K562 (cell line): ENCODE results near the gene MRPL58. TPM values are rescaled to one million over a fixed set of nuclear protein-coding genes. Genes with fewer than 3 reads are reported as not detected.

Experiments used
- CBFA2T3 ChIP-seq: fragments of 450-650 bp; IDR thresholded peaks from 2 replicates; pipeline ENCODE4 v1.6.1; 2017
- CTCF ChIP-seq, 3 experiments: IDR thresholded peaks in 2 of 3; conservative IDR thresholded peaks in 1 of 3; 2 replicates each; pipeline ENCODE4 v1.5.1; 2011 to 2012; ENCODE audit warnings: low read length in 3 of 3, mild to moderate bottlenecking in 3 of 3, control low read depth in 2 of 3, improper control_type of control experiment in 1 of 3, inconsistent platforms in 1 of 3, low read depth in 1 of 3, mixed read lengths in 1 of 3, moderate library complexity in 1 of 3; ENCODE audit not compliant: insufficient read depth in 2 of 3
- E2F8 ChIP-seq: fragments of 450-650 bp; IDR thresholded peaks from 2 replicates; pipeline ENCODE4 v1.7.1; 2018; ENCODE audit warnings: mild to moderate bottlenecking, low read depth; ENCODE audit not compliant: partially characterized antibody
- HDAC2 ChIP-seq: fragments of 450-650 bp; IDR thresholded peaks from 2 replicates; pipeline ENCODE4 v1.6.1; 2016; ENCODE audit warnings: mild to moderate bottlenecking
- ID3 ChIP-seq, 2 experiments: fragments of 250-450 bp in 1 of 2; fragments of 450-650 bp in 1 of 2; sonication (Bioruptor Pico) in 1 of 2; IDR thresholded peaks; 2 replicates each; pipeline versions ENCODE4 v1.6.1 to v1.8.0; 2016 to 2021; ENCODE audit warnings: mild to moderate bottlenecking in 2 of 2, moderate library complexity in 2 of 2, missing compliant biosample characterization in 1 of 2, missing genetic modification characterization in 1 of 2
- KLF16 ChIP-seq: IDR thresholded peaks from 2 replicates; pipeline ENCODE4 v1.6.1; 2016; ENCODE audit warnings: antibody characterized with exemption
- RAD51 ChIP-seq: fragments of 450-650 bp; IDR thresholded peaks from 2 replicates; pipeline ENCODE4 v1.7.1; 2016; ENCODE audit warnings: low read depth, mild to moderate bottlenecking, borderline replicate concordance
- THRAP3 ChIP-seq: fragments of 450-650 bp; IDR thresholded peaks from 2 replicates; pipeline ENCODE4 v1.6.1; 2016; ENCODE audit warnings: mild to moderate bottlenecking, inconsistent platforms, borderline replicate concordance
- ZNF232 ChIP-seq: sonication (generic); formaldehyde crosslinking; IDR thresholded peaks from 2 replicates; pipeline ENCODE4 v1.8.0; 2022; ENCODE audit warnings: mild to moderate bottlenecking, missing genetic modification reagents
- ZNF707 ChIP-seq: fragments of 250-450 bp; sonication (Bioruptor Pico); conservative IDR thresholded peaks from 2 replicates; pipeline ENCODE4 v1.8.0; 2022; ENCODE audit warnings: inconsistent platforms, mild to moderate bottlenecking, moderate library complexity
- polyA plus RNA-seq, 8 experiments: library from polyadenylated mRNA; depleted of rRNA in 4 of 8; stranded (reverse) in 5 of 8; unstranded in 3 of 8; fragments of >200 nt; fragmentation: Nextera tagmentation in 2 of 8; fragmentation: Illumina TruSeq in 1 of 8; extraction: Ambion mirVana in 2 of 8; extraction: Trizol in 1 of 8; gene quantifications; 2 replicates each; pipeline versions ENCODE4 v1.2.1 to v1.2.3, GENCODE V29; 2011 to 2014; ENCODE audit warnings: inconsistent platforms in 1 of 8, missing spikeins in 1 of 8
- total RNA-seq, 7 experiments: library from RNA; depleted of rRNA in 6 of 7; stranded (reverse); fragments of >200 nt in 6 of 7; fragmentation: Illumina TruSeq in 2 of 7; extraction: Trizol in 2 of 7; gene quantifications; 2 replicates each; pipeline versions ENCODE4 v1.2.1 to v1.2.3, GENCODE V29; 2011 to 2021; ENCODE audit warnings: low replicate concordance in 1 of 7
- TF ChIP-seq, protein P1 (sequence below): sonication (generic); formaldehyde crosslinking; IDR thresholded peaks from 2 replicates; pipeline ENCODE4 v1.5.0; 2020; ENCODE audit warnings: missing genetic modification reagents

Gene MRPL58
- total and polyA plus RNA-seq, 9 of the 15 experiments (the other 6 are each of a cell fraction or from before 2014, with no cell fraction given): 30.8 to 107 (median 72.4) TPM

DNA sequence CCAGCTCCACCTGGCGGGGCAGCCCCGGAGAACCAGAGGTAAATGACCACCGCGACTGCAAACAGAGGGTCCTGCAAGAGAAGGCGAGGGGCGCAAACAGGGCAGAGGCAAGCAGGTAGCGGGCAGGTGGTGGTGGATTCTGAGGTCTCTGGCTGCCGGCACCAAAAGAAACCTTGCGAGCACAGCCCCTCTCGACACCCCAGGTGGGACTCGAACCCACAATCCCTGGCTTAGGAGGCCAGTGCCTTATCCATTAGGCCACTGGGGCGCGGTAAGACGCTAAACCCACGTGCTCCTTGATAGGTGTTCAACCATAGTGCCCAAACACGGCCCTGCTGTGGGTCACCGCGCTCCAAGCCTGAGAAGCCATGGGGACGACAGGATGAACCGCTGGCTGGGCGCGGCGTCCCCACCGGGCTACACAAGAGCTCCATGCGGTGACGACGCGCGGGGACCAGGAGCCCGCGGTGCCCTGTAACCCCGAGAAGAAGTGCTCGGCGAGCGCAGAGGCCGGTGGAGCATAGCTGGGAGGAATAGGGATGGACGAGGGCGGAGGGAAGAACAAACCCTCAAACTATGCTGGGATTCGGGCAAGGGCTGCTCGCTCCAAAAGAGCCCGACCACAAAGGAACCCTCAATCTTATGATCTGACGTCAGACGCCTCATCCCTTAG is 21.9 kb downstream of the MRPL58 start (continued):
- TF ChIP-seq KLF16 (no peak), THRAP3 (no peak), ZNF707 (CRISPR knock-in tag) (0 out of 2 replicates have a peak, but pooled peaks have one; percentile 42), RAD51 (peak; percentile 40; the same call in 1 of the 2 replicates), HDAC2 (no peak; the same call in 1 of the 2 replicates), CBFA2T3 (peak; percentile 1; the same call in 1 of the 2 replicates), ID3 (CRISPR knock-in tag; IDR thresholded peaks at IDR 0.05) (no peak), ID3 (tag; IDR thresholded peaks at IDR 0.05) (peak; percentile 89), CTCF (IDR thresholded peaks at IDR 0.05 in 2 of 3, conservative IDR thresholded peaks at IDR 0.05 in 1 of 3; ENCODE audit: insufficient read depth in 2 of 3, low read depth in 1 of 3, low read length in 3 of 3) (peak in 2 of 3 experiments; percentile 14 to 41; a peak in 2 of 6 replicates), E2F8 (no peak), ZNF232 (CRISPR knock-in tag) (0 out of 2 replicates have a peak, but pooled peaks have one; percentile 16)
- TF ChIP-seq, protein P1, sequence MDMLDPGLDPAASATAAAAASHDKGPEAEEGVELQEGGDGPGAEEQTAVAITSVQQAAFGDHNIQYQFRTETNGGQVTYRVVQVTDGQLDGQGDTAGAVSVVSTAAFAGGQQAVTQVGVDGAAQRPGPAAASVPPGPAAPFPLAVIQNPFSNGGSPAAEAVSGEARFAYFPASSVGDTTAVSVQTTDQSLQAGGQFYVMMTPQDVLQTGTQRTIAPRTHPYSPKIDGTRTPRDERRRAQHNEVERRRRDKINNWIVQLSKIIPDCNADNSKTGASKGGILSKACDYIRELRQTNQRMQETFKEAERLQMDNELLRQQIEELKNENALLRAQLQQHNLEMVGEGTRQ (CRISPR knock-in tag): peak; percentile 77
